Stimulated activated CD8-positive, alpha-beta memory T cell treated with anti-CD3 and anti-CD28 coated beads, Interleukin-15, amount 100 ng/mL, for 1 hour (primary cell): ENCODE data around the gene KCNJ4.

ENCODE experiments used
- DNase-seq: peaks from one replicate; pipeline ENCODE4 v3.0.0-alpha.2; 2020; ENCODE audit warnings: low read depth

Gene KCNJ4

DNA sequence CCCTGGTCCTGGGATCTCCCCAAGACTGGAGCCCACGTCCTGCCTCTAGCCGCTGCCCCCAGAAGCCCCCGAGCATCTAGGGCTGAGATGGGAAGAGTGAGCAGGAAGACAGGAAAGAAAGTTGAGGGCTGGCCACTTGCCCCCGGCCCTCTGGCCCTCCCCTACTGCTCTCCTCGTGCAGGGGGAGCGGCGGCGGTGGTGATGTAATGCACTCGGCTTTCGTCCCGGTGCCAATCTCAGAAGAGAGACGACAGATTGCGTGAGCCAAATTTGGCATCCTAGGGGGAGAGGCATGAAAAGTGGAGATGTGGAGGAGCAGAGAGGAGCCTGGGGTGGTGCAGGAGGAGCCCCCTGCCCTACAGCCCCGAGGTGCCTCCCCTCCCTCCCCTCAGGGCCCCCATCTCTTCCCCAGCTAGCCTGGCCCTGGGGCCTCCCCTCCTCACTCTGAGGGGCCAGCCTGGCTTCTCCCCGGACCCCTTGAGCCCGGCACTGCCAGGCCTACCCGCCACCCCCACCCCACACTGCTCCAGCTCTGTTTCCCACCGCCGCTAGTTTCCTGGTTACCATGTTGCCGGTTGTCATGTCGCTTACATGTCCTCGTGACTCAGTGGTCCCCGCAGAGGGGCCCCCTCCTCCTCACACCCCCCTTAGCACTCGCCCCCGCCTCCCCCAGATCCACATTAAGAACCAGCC lies 2.5 kb downstream of the KCNJ4 start:
- DNase-seq = no peak

DNA sequence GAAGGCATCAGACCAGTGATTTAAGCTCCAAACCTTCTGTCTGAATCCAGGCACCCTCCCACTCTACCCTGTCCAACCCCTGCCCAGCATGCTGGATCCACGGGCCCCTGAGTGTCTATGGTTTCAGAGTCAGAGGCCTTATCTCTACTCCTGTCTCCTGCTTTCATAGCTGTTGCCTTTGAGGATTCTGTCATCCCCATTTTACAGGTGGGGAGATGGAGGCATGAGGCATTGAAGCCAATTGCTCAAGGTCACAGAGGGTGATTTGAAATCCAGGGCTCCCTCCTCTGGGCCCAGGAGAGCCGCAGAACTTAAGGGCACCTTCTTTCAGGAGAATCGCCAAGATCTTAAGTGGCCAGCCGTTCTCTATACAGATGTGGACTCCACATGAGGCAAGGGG lies 3.1 kb downstream of the KCNJ4 start:
- no peak for DNase-seq

DNA sequence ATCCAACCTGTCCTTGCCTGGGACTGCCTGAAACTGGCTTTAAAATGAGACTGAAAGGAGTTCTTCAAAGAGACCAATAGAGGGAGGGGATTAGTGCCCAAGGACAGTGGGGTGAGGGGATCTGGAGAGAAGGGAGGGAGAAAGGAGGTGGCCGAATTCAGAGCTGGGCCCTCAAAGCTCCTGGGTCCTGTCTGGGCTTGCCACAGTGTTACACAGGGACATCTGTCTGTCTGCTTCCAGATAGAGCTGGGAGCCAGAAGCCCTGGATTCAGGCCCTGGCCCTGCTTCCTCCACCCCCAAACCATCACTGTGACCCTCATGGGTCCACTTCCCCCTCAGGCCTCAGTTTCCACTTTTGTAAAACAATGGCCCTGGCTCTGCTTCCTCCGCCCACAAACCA lies 3.6 kb downstream of the KCNJ4 start:
- DNase-seq = no peak

DNA sequence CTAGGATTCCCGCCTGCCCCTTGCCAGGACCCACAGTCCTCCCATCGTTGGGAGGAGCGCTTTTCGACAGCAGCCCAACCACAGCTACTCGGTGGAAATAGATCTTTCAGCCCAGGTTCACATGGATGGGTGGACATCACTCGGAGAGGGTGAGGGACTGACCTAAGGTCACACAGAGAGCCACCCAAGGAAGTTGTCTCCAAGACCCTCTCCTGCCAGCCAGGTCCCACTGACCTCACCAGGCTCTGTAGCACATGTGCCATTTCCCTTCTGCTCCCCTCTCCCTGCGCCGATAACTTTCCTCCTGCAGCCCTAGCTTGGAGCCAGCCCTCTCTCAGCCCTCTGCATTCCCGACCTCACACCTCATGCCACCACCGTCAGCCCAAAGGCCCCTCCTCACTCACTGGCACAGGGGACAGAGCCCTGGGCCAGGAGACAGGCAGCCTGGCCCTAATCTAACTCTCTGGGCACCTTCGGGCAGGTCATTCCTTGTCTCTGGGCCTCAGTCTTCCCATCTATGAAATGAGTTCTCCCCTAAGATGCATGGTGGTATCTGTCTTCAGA lies 4.7 kb downstream of the KCNJ4 start:
- no peak for DNase-seq

DNA sequence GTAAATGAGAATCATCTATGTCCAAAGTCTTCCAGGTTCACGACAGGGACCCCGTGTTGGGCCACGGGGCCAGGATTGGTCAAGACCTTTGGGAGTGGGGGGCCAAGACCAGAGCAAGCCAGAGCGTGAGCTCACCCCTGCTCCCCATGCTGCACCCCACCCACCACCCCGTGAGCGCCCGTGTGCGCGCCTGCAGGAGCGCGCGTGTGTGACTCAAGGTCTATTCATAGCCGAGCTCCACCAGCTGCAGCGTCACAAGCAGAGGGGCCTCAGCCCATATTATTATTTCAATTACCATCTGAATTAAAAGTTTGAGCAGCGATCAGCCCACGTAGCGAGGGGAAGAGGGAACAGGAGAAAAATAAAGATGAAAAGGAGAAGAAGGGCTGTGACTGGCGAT lies 5.2 kb downstream of the KCNJ4 start:
- no peak for DNase-seq

DNA sequence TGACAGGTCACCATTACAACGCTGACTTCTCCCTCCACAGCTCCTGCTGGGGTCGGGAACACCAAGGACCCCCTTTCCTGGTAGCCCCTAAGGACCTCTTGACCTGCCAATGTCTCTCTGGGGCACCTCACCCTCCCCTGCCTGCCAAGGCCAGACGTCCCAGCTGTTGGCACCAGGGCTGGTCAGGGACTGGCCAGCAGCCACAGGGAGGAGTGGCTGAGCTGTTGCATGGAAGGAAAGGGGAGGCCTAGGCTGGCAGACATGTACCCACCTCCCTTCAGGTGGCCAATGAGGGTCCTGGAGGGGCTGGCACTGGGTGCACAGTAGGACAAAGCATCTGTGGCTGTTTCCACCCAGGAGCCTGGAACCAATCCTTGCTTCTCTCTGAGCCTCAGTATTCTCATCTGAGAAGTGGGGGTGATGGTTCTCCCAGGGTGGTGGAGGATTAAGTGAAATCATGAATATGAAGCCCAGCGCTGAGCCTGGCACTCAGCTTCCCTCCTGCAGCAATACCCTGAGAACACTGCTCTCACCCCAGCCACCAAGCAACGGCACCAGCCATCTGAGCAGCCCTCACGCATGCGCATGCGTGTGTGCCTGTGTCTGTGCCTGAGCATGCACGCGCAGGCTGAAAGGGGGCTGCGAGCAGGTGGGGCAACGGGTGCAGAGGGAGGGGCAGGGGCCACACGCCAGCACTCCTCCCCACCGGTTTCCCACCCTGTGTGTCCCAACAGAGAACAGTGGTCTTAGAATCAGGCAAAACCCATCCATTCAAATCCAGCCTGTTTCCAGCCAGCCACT lies 5.9 kb downstream of the KCNJ4 start:
- no peak for DNase-seq

DNA sequence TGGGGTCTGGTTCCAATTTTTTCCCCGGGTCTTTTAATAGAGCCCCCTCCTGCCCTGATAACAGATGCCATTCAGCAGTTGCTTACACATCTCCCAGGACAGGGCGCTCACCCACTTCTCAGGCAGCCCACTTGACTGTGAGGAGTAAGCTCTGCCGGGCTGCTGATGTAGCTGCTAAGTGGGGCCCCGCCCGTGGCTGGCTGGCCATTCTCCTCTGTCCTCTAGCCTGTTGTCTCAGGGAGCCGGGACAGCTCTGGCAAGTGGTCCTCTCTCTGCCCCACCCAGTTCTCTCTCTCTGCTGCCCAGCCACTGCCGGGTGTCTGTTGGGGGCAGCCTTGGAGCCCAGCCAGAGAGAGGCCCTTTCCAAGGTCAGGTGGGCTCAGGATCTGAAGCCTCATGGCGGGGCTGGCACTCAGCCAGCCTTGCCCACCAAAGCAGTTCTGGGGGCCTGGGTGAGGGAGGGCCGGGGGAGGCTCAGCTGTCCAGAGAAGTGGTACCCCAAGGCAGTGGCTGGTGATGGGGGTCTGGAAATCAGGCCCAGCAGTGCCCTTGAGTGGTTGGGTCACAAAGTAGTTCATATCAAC lies 8.9 kb downstream of the KCNJ4 start:
- DNase-seq = no peak

DNA sequence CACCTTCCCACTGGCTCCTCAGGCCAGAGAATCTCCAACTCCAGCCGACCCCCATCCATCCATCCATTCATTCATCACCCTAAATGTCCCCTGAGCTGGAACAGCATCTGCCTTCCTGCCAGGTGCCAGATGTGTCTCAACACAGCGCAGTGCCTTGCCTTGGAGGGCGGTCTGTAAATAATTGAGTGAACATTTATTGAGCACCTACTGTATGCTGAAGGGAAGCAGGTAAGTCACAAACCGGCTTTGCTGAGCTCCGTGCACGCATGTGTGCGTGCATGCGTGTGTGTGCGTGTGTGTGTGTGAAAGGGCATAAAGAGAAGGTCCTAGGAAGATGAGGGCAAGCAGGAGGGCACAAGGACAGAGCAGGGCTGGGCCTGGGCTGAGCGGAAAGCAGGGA lies 10.2 kb downstream of the KCNJ4 start:
- DNase-seq = no peak

DNA sequence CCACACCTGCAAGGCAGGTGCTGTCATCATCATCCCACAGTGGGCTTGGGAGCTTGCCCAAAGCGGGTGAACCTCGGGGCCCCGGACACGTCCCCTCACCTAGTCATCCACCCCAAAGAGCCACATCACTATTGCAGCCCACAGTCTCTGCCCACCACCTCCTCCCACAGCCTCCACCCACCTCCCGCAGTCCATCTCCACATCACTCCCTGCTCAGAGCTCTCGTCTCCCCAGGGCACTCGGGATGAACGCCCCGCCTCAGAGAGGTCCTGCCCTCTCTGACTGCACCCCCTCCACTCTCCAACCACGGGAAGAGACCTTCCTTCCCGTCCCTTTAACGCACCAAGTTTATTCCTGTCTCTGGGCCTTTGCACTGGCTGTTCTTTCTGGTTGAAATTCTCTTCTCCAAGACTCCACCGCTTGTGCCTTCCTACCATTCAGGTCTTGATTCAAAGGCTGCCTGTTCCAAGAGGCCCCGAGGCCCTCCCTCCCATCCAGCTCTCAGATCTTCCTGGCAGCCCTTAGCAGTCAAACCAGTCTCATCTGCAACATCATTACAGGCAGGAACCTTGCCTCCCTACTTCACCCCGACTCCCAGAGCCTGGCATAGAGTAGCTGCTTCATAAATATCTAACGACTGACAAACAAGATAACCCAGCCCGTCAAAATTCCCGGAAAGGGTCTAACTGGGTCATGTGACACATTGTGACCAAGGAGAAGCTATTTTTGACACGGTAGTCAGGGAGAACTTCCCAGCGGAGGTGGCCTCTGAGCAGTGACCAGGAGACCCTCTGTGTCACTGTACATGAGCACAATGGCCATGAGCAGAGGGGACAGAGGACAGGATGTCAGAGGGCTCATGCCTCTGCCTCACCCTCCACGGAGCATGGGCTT lies 11.1 kb downstream of the KCNJ4 start:
- DNase-seq = no peak

DNA sequence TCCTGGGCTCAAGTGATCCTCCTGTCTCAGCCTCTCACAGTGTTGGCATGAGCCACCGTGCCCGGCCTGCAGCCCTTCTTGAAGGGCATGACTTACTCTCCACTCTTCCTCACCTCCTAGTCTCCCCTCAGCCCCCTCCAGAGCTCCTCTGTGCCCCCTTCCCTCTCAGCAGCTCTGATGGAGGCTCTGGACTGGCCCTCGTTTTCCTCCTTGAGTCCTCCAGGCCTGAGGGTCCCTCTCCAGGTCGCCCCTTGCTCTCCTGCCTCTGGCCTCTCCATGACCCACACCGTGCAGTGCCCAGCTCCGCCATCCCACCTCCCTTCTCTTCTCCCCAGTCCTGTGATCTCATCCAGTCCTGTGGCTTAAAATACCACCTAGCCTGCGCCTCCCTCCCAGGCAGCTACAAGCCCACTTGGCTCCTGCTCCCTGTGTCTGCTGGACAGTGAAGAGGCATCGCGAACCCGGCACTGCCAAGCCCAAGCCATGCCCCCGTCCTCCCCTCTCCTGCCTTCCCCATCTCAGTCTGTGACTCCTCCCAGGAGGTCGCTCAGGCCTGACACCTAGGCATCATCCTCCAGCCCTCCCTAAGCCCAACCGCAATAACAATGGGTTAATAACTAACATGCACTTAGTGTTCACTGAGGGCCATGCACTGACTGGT lies 11.9 kb downstream of the KCNJ4 start:
- no peak for DNase-seq

DNA sequence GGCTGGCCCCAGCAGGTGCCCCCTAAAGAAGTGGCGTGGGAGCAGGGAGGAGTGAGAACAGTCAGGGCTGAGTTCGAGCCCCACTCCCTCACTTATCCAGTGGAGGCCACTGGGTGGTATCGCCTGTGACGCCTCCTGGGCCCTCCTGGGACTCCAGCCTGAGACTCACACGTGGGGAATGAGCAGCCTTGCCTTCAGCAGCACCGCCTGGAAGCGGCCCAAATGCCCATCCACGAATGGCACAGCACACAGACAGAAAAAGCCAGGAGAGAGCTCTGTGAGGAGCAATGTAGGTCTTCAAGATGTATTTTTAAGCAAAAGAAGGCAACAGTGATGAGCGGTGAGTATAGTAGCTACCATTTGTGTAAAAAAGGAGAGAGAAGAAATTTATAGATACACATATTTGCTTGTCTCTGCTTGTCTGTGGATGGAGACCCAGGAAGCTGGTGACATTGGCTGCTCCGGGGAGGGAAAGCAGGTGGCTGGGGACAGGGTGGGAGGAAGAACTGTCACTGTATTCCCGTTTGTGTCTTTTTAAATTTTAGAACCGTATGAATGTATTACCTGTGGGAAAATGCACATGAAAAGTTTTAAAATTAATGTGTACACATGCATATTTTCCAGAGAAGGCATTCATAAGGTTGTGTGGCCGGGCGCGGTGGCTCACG lies 13.2 kb downstream of the KCNJ4 start:
- DNase-seq = no peak

DNA sequence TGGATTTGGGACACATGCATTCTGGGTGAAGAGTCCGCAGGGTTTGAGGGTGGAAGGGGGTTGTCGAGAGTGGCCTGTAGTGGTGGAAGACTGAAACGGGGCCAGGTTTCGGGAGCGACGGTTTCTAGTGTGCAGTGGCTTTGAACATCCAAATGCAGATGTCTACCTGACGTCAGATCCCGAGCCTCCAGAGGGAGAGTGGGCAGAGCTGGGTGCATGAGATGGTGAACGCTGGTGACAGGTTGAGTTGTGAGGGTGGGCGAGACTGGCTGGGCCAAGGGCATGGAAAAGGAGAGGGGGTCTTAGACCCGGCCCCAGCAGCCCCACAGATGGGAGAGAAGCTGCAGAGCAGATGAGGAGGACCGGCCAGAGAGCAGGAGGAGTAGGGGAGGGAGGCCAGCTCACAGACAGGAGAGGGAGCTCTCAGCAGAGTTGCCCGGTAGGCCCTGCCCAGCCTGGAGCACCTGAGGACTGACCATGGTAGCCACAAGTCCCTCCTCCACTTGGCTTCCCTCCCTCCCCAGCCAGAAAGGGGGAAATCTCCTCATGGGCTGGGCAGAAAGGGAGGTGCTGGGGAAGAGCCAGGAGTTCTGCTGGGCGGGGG lies 14.2 kb downstream of the KCNJ4 start:
- DNase-seq = no peak

DNA sequence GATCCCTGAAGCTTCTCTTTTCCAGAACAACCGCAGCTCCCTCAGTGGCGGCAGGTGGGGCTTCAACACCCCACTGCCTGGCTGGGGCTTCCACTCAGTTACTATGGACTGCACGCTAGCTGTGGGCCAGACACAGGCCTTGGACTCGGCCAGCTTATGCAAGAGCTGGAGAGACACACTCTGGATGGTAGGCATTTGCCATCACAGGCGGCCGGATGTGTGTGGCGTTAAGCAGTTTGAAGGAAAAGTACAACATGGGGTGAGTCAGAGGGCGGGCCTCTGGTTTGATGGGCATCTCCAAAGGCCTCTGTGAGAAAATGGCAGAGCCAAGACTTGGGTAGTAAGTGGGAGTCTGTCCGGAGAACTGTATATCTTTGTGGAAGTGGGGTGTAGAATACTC lies 17.6 kb downstream of the KCNJ4 start:
- DNase-seq = no peak

DNA sequence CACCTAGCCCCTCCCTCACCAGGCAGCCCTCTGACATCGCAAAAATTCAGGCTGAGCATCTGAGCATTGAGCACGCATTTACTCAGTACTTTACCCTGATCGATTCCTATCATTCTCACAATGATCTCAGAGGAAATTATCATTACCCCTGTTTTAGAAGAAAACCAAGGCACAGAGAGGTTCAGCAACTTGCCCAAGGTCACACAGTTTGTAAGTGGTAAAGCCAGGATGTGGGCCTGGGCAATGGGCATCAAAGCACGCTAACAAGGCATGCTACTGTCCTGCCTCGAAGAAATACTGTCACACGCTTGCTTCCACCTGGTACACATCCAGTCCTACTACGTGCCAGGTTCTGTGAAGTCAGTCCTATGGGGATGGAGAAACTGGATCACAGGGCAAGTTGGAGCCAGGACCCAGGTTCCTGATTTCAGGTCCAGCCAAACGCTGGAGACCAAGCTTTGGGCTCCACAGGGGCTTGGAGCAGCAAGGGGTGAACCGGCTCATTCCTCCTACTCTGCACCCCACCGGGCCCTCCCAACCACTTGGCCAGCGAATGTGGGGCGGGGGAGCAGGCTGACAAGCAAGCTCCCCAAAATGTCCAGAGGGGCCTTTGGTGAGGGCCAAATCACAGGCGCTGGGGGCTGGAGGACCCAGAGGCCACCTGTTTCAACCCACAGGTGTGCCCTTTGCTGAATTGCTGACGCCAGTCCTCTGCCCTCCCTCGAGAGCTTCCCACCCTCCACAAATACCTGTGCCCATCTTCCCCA lies 18.2 kb downstream of the KCNJ4 start:
- no peak for DNase-seq

DNA sequence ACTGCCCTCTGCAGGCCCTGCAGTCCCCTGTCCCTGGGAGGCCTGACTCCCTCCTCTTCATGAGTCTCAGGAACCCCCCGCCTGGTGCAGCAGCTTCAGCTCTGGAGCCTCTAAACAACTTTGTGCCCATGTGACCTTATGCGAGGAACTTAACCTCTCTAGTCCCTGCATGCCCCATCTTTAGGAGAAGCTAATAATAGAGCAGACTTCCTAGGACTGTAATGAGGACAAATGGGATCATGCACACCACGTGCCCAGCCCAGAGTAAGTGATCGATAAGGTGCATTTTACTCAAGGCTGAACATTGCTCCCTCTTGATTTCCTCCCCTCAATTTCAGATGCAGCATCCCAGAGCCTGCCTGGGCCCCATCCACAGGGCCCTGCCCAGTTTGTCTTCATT lies 19.0 kb downstream of the KCNJ4 start:
- no peak for DNase-seq

DNA sequence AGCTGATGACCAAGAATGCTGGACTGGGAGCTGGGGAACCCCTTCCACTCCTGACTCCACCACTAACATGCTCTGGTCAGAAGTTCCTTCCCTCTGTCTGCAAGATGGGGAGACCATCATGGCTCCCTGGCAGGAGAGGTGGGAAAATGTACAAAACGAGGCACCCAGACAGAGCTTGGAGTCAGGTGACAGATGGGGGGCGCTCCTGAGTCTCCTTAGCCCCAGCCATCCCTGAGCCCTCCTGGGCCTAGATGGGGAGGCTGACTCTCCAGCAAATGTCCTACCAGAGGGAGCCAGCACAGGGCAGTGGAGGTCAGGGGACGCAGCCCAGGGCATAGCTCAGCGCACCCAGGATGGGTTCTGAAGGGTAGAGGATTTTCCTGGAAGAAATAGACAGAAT lies 20.0 kb downstream of the KCNJ4 start:
- DNase-seq = no peak

DNA sequence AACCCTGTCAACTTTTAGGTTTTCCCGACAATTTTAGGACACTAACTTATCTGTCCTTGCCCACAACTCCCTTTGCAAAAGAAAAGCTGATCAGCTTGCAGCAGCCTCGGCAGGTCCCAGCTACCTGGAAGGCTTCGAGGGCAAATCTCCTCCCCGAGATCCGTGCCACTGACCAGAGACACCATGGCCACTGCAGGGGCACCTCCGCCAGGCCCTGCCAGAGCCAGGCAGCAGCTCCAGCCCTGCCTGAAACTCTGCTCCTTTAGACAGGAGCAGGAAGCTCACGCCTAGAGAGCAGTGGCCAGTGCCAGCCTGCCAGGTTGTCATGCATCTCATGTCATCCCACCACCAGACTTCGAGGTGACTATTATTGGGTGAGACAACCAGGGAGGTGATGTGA lies 21.1 kb downstream of the KCNJ4 start:
- DNase-seq = no peak

DNA sequence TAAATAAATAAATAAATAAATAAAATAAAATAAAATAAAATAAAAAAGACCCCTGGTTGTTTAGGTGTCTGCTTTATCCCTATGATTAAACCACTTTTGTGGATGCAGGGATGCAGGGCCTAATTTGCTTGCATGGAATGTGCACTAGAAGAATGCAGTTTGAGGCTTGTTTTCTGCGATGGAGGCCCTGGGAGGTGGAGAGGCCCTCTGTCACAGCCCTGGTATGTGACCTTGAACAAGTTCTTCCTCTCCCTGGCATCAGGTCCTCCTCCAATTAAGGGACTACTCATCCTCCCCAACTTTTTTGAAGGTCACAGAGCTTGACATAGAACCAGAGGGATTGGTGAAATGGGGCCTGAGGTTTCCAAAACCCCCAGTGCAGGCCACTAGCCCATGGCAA lies 22.7 kb downstream of the KCNJ4 start:
- DNase-seq = no peak

DNA sequence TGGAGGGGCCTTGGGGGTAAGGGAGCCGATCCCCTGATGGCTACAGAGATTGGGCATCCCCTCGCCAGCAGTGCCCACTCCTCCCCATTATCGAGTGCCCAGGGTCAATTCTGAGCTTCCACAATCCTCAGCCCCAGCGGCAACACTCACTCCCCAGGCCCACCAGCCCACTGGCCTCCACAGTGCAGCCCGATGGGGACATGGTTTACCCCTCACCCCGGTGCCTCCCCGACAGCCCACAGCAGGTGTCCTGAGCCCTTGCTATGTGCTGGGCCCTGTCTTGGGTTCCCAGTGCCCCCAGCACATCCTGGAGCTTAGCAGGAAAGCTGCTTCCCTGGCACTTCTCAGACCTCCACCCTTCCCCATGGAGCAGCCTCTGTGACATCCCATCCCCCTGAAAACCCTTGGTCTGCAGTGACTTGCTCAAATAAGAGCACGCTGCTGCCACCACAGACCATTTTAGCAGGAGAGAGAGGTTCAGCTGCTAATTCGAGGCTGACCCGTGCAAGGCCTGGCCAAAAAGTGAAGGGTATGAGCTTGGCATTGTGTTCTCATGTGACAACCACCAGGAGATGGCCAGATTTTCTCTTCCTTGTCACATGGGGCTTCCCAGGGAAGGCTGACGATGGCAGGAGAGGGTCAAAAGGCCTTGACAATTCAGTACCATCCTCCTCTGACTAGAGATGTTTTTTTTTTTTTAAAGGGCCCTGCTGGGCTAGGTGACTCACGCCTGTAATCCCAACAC lies 23.6 kb downstream of the KCNJ4 start:
- DNase-seq = no peak
